Heart left ventricle (tissue), 16 donors: ENCODE measurements around the gene WWOX. TPM values are rescaled to one million over a fixed set of nuclear protein-coding genes. Genes with fewer than 3 reads are reported as not detected.

Experiments used
- ATAC-seq, 4 donors: fragments of 200-7000 bp; cut with Tn5 transposase; one replicate each; pipeline ENCODE4 v1.9.1; 2020 to 2022; ENCODE audit warnings: moderate library complexity in 4 of 4, mild to moderate bottlenecking in 3 of 4, moderate number of reproducible peaks in 1 of 4
- DNase-seq, 5 donors: peaks; one replicate each; pipeline ENCODE4 v3.0.0-alpha.2; 2020
- H3K27ac ChIP-seq, 12 donors: fragments of 200-600 bp; sonication (generic) in 4 of 12; one replicate each; pipeline versions ENCODE4 v1.5.0 to v1.8.0; 2016 to 2022; ENCODE audit warnings: mild to moderate bottlenecking in 2 of 12
- H3K27me3 ChIP-seq, 9 donors: fragments of 200-600 bp; sonication (generic) in 2 of 9; one replicate each; pipeline versions ENCODE4 v1.5.1 to v1.8.0; 2016 to 2022; ENCODE audit warnings: mild to moderate bottlenecking in 3 of 9
- H3K36me3 ChIP-seq, 9 donors: fragments of 200-600 bp; sonication (generic) in 2 of 9; one replicate each; pipeline versions ENCODE4 v1.5.0 to v1.8.0; 2018 to 2022; ENCODE audit warnings: mild to moderate bottlenecking in 2 of 9
- H3K4me1 ChIP-seq, 12 donors: fragments of 200-600 bp; sonication (generic) in 4 of 12; one replicate each; pipeline versions ENCODE4 v1.5.0 to v1.8.0; 2016 to 2022; ENCODE audit warnings: mild to moderate bottlenecking in 3 of 12
- H3K4me3 ChIP-seq, 12 donors: fragments of 200-600 bp; sonication (generic) in 4 of 12; one replicate each; pipeline versions ENCODE4 v1.5.0 to v1.8.0; 2017 to 2022; ENCODE audit warnings: mild to moderate bottlenecking in 9 of 12, moderate library complexity in 4 of 12
- H3K9me3 ChIP-seq, 12 donors: fragments of 200-600 bp; sonication (generic) in 4 of 12; one replicate each; pipeline versions ENCODE4 v1.5.0 to v1.8.0; 2016 to 2022; ENCODE audit warnings: mild to moderate bottlenecking in 1 of 12
- POLR2A ChIP-seq, 2 donors: fragments of 450-650 bp; IDR thresholded peaks; one replicate each; pipeline ENCODE4 v1.6.1; 2017; ENCODE audit warnings: antibody characterized with exemption in 2 of 2, mild to moderate bottlenecking in 2 of 2, moderate library complexity in 2 of 2
- WGBS, 4 donors: extraction: QIAGEN DNeasy Blood & Tissue Kit in 2 of 4; methylation state at CpG; one replicate each; pipeline versions ENCODE4 v1.1.5 to v1.1.7; 2013 to 2018; 5-methylcytosine and 5-hydroxymethylcytosine counted together
- intact Hi-C, 10 donors: fragments of 100-400 bp; cut with DNase I; formaldehyde crosslinking; loops; one replicate each; pipeline versions ENCODE4 v1.11.1 to v1.14.2; 2022
- polyA plus RNA-seq, 2 donors: library from polyadenylated mRNA; stranded (reverse); fragments of 200-250 nt; gene quantifications; one replicate each; pipeline ENCODE4 v1.2.3, GENCODE V29; 2013
- total RNA-seq, 9 donors: library from RNA; depleted of rRNA in 2 of 9; stranded (reverse); fragments of >200 nt in 2 of 9; fragmentation: NEBNext Ultra II Directional in 3 of 9; extraction: Animal tissue kit (Norgen Biotek cat#: 25700) in 3 of 9; gene quantifications; one replicate each; pipeline versions ENCODE4 v1.1.0 to v1.2.4, GENCODE V29; 2016 to 2023
- TF ChIP-seq, protein P1 (sequence below), 12 donors: fragments of 200-600 bp; sonication (generic) in 4 of 12; IDR thresholded peaks; one replicate each; pipeline versions ENCODE4 v1.5.0 to v1.8.0; 2018 to 2022; ENCODE audit warnings: antibody characterized with exemption in 12 of 12, mild to moderate bottlenecking in 5 of 12
- donor health status: ischemic (EF 13 %, LVEDD 7.1; RV severe dilation, severe dysfunction).
- donor health status: healthy with polysubstance abuse.
- donor health status: DM: no; HTN: yes; CAD: no.
- donor health status: DM: no; HTN: no; CAD: no.
- donor health status: ischemic (EF 25% LVEDD 6.9; RV normal size, moderate dysfunction).
- donor health status: ischemic (EF 25% LVEDD 5.7; RV mildly dilated, moderate dysfunction).
- donor health status: healthy.
- donor health status: DM: yes; HTN: yes; CAD: no.
- donor health status: ischemic (EF 35%, LVEDD 5.7; RV mildly dilated, moderate dysfunction).
- donor health status: nonischemic (EF 11% LVEDD 7.7; RV severe dilation, severe dysfunction).
- donor health status: DM: yes; HTN: yes; CAD: no.
- donor health status: PGD.
- donor health status: ischemic (EF 29% LVEDD 5.4; RV normal size, mild dysfunction).
- donor health status: nonischemic (EF 23%, LVEDD 6.1; RV moderate dilation, normal function).

The WWOX gene
- total and polyA plus RNA-seq, 11 donors, result 4.3 to 18.3 (median 9.1) TPM

DNA sequence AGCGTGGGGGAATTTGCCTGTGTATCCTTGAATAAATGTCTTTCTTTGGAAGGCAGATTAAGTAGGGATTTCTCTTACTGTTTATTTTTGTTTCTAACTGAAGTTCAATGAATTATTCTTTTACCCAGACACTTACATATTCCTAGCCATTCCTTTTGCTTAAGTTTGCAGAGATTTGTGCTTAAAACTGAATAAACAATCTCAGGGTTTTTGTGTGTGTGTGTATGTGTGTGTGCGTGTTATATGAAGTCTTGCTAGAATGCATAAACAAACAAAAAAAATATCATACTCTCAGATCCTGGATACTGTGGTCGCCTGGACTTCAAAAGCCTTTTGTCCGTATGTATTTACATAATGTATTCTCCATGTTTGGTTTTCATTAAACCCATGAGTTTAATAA, 828.3 kb downstream of the WWOX start:
- DNase-seq (no peak), ATAC-seq (no peak)
- H3K36me3 ChIP-seq, result no peaks in the 10 kb centered on the region
- H3K27ac ChIP-seq, result no peak overlapping the region
- intact Hi-C loops, result loop anchor here in 9 of 10 donors (5.0 to 10.0 kb wide), 4 partner anchors 667 to 1157 kb away; partner anchors contain the start of gene MAF (in 7 of the 9)
- WGBS, 4 donors, result 90 to 95% (median 92%) methylated on average over 4 of the region's 4 CpGs
- TF ChIP-seq, protein P1, sequence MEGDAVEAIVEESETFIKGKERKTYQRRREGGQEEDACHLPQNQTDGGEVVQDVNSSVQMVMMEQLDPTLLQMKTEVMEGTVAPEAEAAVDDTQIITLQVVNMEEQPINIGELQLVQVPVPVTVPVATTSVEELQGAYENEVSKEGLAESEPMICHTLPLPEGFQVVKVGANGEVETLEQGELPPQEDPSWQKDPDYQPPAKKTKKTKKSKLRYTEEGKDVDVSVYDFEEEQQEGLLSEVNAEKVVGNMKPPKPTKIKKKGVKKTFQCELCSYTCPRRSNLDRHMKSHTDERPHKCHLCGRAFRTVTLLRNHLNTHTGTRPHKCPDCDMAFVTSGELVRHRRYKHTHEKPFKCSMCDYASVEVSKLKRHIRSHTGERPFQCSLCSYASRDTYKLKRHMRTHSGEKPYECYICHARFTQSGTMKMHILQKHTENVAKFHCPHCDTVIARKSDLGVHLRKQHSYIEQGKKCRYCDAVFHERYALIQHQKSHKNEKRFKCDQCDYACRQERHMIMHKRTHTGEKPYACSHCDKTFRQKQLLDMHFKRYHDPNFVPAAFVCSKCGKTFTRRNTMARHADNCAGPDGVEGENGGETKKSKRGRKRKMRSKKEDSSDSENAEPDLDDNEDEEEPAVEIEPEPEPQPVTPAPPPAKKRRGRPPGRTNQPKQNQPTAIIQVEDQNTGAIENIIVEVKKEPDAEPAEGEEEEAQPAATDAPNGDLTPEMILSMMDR (IDR thresholded peaks at IDR 0.05), result no peak
- no peak for TF ChIP-seq POLR2A (IDR thresholded peaks at IDR 0.05)
- H3K4me1 ChIP-seq, result peaks cover 0 to 3% (median 0%) of the 10 kb centered on the region in 12 donors
- H3K27me3 ChIP-seq, result no peaks in the 10 kb centered on the region
- no peak overlapping the region for H3K4me3 ChIP-seq
- H3K9me3 ChIP-seq, result peaks cover 0 to 1% (median 0%) of the 10 kb centered on the region in 12 donors

DNA sequence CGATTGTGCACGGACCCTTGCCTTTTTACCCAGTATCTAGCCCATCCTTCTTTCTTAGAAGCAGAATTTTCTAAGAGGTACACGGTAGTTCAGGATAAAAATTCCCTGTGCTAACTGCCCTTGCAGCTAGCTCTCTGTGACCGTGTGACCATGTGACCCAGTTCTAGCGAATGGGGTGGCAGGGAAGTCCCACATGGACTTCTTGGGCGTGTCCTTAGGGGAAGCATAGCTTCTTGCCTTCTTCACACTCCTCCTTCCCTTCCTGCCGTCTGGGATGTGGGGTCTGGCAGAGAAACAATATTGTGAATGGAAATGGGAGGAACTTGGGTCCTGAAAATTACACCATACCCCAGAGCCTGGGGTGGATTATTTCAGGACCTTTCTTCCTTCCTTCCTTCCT, 830.4 kb downstream of the WWOX start:
- TF ChIP-seq, protein P1 (IDR thresholded peaks at IDR 0.05), result no peak
- TF ChIP-seq POLR2A (IDR thresholded peaks at IDR 0.05), result no peak
- Histone ChIP-seq H3K4me3 (no peak overlapping the region), H3K36me3 (no peaks in the 10 kb centered on the region), H3K27me3 (no peaks in the 10 kb centered on the region), H3K4me1 (peaks cover 0 to 3% (median 0%) of the 10 kb centered on the region in 12 donors), H3K27ac (no peak overlapping the region), H3K9me3 (no peaks in the 10 kb centered on the region)
- DNase-seq (no peak), ATAC-seq (no peak)
- intact Hi-C loops, result loop anchor here in 9 of 10 donors (5.0 to 10.0 kb wide), 4 partner anchors 665 to 1155 kb away; partner anchors contain the start of gene MAF (in 7 of the 9)
- WGBS, 4 donors, result 79 to 86% (median 84%) methylated on average over 7 of the region's 7 CpGs

DNA sequence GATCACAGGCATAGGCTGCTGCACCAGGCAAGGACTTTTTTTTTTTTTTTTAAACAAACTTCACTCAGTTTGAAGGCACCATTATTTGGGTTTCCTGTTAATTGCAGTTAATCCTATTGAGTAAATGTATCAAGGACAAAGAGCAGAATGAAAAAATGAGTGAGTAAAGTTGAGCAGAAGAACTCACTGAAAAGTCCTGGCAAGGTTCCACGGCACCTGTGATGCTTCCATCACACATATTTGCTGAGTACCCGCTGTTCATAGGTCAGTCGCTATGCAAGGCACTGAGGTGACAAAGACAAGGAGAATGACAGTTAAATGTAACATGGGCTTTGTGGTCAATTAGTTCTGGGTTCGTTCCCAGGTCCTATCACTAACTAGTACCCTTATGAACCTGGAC, 831.1 kb downstream of the WWOX start:
- Histone ChIP-seq H3K36me3 (no peaks in the 10 kb centered on the region), H3K27ac (no peak overlapping the region), H3K27me3 (no peaks in the 10 kb centered on the region), H3K9me3 (no peaks in the 10 kb centered on the region), H3K4me1 (no peaks in the 10 kb centered on the region), H3K4me3 (no peak overlapping the region)
- DNase-seq (no peak), ATAC-seq (no peak)
- WGBS, 4 donors, result 78 to 89% (median 85%) methylated on average over 4 of the region's 4 CpGs
- intact Hi-C loops, result no loop called here
- TF ChIP-seq, protein P1 (IDR thresholded peaks at IDR 0.05), result no peak
- no peak for TF ChIP-seq POLR2A (IDR thresholded peaks at IDR 0.05)

DNA sequence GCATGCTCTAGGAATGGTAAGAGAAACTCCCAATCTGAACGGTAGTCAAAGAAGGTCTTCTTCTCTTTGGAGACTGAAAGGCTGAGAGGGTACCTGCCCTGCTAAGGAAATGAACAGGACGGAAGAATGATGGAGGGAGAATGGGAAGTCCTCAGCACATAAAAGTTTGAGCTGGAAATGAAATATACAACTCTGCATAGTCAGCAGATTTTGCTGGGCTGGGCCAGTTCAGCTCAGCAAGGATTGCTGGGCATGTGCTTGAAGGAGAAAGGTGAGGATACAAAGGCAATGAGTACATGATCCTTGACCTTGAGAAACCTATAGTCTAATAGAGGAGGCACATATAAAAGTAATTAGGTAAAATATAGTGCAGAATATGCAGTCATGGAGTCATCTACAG, 831.8 kb downstream of the WWOX start:
- DNase-seq (no peak), ATAC-seq (no peak)
- no peak for TF ChIP-seq POLR2A (IDR thresholded peaks at IDR 0.05)
- TF ChIP-seq, protein P1 (IDR thresholded peaks at IDR 0.05), result no peak
- intact Hi-C loops, result no loop called here
- no peaks in the 10 kb centered on the region for H3K4me1 ChIP-seq
- no peak overlapping the region for H3K4me3 ChIP-seq
- 85 to 98% (median 93%) methylated on average over 2 of the region's 2 CpGs for WGBS, 4 donors
- no peaks in the 10 kb centered on the region for H3K9me3 ChIP-seq
- H3K27me3 ChIP-seq, result no peaks in the 10 kb centered on the region
- no peaks in the 10 kb centered on the region for H3K36me3 ChIP-seq
- no peak overlapping the region for H3K27ac ChIP-seq
